Measurements from ENCODE around the gene LRG1.

Gene LRG1

GRCh38 chr19:4497770-4498389 is 42.0 kb downstream of the LRG1 start:
- H3K4me3 ChIP-seq (ENCODE audit: low read depth, low read length) = no peak overlapping the region

DNA sequence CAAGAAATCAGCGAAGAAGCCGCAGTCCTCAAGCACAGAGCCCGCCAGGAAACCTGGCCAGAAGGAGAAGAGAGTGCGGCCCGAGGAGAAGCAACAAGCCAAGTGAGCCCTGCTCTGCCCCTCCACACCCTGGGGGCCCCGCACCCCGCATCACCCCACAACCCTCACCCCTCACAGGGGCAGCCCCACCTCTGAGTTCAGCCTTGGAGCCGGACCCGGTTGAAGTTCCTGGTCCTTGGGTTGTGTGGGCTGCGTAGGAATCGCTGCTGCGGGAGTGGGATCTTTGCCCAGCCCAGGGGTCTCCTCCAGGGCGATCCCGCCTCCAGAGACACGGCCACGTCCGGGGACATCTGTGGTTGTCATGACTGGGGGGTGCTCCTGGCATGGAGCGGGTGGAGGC is 43.5 kb downstream of the LRG1 start:
- no peak for TF ChIP-seq CTCF (IDR thresholded peaks at IDR 0.05; ENCODE audit: borderline replicate concordance, insufficient read depth, low read depth, low read length)
- no peak overlapping the region for H3K4me3 ChIP-seq (ENCODE audit: low read depth, low read length)

More at GRCh38 chr19:4497770-4498389, 42.0 kb downstream of the LRG1 start:
- TF ChIP-seq CTCF (IDR thresholded peaks at IDR 0.05; ENCODE audit: borderline replicate concordance, insufficient read depth, low read depth, low read length) = no peak

DNA sequence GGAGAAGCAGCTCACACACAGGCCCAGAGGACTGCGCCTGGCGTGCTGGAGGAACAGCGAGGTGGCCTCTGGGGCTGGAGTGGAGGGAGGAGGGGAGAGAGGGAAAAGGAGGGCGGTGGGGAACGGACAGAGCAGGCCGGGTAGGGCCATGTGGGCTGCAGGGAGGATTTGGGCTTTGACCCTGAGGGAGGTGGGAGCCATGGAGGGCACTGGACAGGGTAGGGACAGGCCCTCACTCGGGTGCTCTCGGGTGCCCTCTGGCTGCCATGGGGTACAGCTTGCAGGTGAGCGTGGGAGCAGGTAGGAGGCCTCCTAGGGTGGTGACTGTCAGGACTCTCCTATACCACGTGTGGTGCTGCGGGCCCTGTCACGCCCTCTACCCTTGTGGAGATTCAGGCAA is 44.4 kb downstream of the LRG1 start:
- no peak overlapping the region for H3K4me3 ChIP-seq (ENCODE audit: low read depth, low read length)
- TF ChIP-seq CTCF (IDR thresholded peaks at IDR 0.05; ENCODE audit: borderline replicate concordance, insufficient read depth, low read depth, low read length) = peak; percentile 52; the same call in 1 of the 2 replicates

DNA sequence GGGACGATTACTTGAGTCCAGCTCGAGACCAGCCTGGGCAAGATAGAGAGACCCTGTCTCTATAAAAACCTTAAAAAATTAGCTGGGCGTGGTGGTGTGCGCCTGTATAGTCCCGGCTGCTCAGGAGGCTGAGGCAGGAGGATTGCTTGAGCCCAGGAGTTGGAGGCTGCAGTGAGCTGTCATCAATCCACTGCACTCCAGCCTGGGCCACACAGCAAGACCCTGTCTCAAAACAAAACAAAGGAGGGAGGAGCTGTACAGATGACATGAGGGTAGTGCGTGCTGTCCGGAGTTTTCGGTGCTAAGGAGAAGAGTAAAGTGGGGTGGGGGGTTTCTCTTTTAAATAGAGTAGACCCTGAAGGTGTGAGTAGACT is 45.2 kb downstream of the LRG1 start:
- no peak for TF ChIP-seq CTCF (IDR thresholded peaks at IDR 0.05; ENCODE audit: borderline replicate concordance, insufficient read depth, low read depth, low read length)
- H3K4me3 ChIP-seq (ENCODE audit: low read depth, low read length) = no peak overlapping the region

- TF ChIP-seq CTCF (IDR thresholded peaks at IDR 0.05; ENCODE audit: borderline replicate concordance, insufficient read depth, low read depth, low read length) = no peak
- no peak overlapping the region for H3K4me3 ChIP-seq (ENCODE audit: low read depth, low read length)
Measured at GRCh38 chr19:4493929-4494690, 45.7 kb downstream of the LRG1 start.

DNA sequence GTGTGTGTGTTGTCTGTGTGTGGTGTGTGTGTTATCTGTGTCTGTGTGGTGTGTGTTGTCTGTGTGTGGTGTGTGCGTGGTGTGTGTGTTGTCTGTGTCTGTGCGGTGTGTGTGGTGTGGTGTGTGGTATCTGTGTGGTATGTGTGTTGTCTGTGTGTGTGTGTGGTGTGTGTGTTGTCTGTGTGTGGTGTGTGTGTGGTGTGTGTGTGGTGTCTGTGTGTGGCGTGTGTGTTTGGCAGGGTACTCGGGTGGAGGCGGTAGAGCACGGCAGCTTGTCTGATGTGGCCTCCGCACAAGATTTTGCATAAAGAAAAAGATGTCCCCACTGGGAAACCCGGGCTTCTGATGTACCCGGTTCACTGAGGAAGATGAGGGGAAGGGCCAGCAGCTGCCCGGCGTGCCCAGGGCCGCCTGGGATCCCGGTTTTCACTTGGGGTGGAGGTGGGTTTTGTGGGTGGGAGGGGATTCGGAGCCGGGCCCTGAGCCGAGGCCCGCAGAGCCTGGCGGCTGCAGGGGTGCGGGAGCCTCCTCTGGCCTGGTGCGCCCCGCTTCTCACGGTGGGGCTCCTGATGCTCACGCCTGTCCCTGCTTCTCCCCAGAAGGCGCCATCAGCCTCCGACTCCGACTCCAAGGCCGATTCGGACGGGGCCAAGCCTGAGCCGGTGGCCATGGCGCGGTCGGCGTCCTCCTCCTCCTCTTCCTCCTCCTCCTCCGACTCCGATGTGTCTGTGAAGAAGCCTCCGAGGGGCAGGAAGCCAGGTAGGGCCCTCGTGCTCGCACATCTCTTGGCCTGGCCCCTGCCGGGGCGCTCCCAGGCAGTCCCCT is 46.5 kb downstream of the LRG1 start:
- no peak for TF ChIP-seq CTCF (IDR thresholded peaks at IDR 0.05; ENCODE audit: borderline replicate concordance, insufficient read depth, low read depth, low read length)
- no peak overlapping the region for H3K4me3 ChIP-seq (ENCODE audit: low read depth, low read length)
